ENCODE results near the gene PDCD2L.

GRCh38 chr19:34404109-34404909, at the start of gene PDCD2L:
- TF ChIP-seq, protein P1, sequence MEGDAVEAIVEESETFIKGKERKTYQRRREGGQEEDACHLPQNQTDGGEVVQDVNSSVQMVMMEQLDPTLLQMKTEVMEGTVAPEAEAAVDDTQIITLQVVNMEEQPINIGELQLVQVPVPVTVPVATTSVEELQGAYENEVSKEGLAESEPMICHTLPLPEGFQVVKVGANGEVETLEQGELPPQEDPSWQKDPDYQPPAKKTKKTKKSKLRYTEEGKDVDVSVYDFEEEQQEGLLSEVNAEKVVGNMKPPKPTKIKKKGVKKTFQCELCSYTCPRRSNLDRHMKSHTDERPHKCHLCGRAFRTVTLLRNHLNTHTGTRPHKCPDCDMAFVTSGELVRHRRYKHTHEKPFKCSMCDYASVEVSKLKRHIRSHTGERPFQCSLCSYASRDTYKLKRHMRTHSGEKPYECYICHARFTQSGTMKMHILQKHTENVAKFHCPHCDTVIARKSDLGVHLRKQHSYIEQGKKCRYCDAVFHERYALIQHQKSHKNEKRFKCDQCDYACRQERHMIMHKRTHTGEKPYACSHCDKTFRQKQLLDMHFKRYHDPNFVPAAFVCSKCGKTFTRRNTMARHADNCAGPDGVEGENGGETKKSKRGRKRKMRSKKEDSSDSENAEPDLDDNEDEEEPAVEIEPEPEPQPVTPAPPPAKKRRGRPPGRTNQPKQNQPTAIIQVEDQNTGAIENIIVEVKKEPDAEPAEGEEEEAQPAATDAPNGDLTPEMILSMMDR (conservative IDR thresholded peaks at IDR 0.05; ENCODE audit: low read depth, low read length): no peak
- TF ChIP-seq EZH2 (IDR thresholded peaks at IDR 0.05; ENCODE audit: borderline replicate concordance, low read depth, low read length, poor library complexity, severe bottlenecking): no peak
